ENCODE results near the gene AQR.
"Not testable (repeated sequence)": the region's sequence is repeated elsewhere in the genome, so short reads cannot be mapped to it uniquely, and the experiment has no call there.

The AQR gene

GRCh38 chr15:34941185-34941698, 28.3 kb downstream of the AQR start:
- Mint-ChIP-seq H3K27ac (no peak overlapping the region), H3K27me3 (ENCODE audit: low read depth) (no peaks in the 10 kb centered on the region), H3K4me3 (no peak overlapping the region), H3K36me3 (ENCODE audit: low read depth) (peaks cover 27% of the 10 kb centered on the region), H3K4me1 (ENCODE audit: low read depth) (no peaks in the 10 kb centered on the region), H3K9me3 (no peaks in the 10 kb centered on the region)

GRCh38 chr15:34933432-34933975, 36.0 kb downstream of the AQR start:
- Mint-ChIP-seq H3K27ac (no peak overlapping the region), H3K4me1 (ENCODE audit: low read depth) (peaks cover 7% of the 10 kb centered on the region), H3K4me3 (no peak overlapping the region), H3K9me3 (peaks cover 4% of the 10 kb centered on the region), H3K36me3 (ENCODE audit: low read depth) (peaks cover 32% of the 10 kb centered on the region), H3K27me3 (ENCODE audit: low read depth) (no peaks in the 10 kb centered on the region)

GRCh38 chr15:34928349-34928748, 41.2 kb downstream of the AQR start:
- H3K36me3 Mint-ChIP-seq (ENCODE audit: low read depth): peaks cover 49% of the 10 kb centered on the region
- H3K4me3 Mint-ChIP-seq; H3K9me3 Mint-ChIP-seq; H3K27ac Mint-ChIP-seq; H3K27me3 Mint-ChIP-seq (ENCODE audit: low read depth); H3K4me1 Mint-ChIP-seq (ENCODE audit: low read depth): not testable (repeated sequence)

- peaks cover 49% of the 10 kb centered on the region for H3K36me3 Mint-ChIP-seq (ENCODE audit: low read depth)
- peaks cover 7% of the 10 kb centered on the region for H3K9me3 Mint-ChIP-seq
- H3K27ac Mint-ChIP-seq: no peak overlapping the region
- no peaks in the 10 kb centered on the region for H3K27me3 Mint-ChIP-seq (ENCODE audit: low read depth)
- no peak overlapping the region for H3K4me3 Mint-ChIP-seq
- peaks cover 7% of the 10 kb centered on the region for H3K4me1 Mint-ChIP-seq (ENCODE audit: low read depth)
Measured at GRCh38 chr15:34927726-34928125, 41.8 kb downstream of the AQR start.

- Mint-ChIP-seq H3K27ac (no peak overlapping the region), H3K9me3 (peaks cover 4% of the 10 kb centered on the region), H3K4me3 (no peak overlapping the region), H3K27me3 (ENCODE audit: low read depth) (no peaks in the 10 kb centered on the region), H3K36me3 (ENCODE audit: low read depth) (peaks cover 27% of the 10 kb centered on the region), H3K4me1 (ENCODE audit: low read depth) (peaks cover 2% of the 10 kb centered on the region)
Measured at GRCh38 chr15:34914317-34914716, 55.2 kb downstream of the AQR start.

GRCh38 chr15:34905047-34905446, 64.5 kb downstream of the AQR start:
- no peaks in the 10 kb centered on the region for H3K9me3 Mint-ChIP-seq
- H3K36me3 Mint-ChIP-seq (ENCODE audit: low read depth): peaks cover 23% of the 10 kb centered on the region
- H3K27ac Mint-ChIP-seq: no peak overlapping the region
- H3K4me1 Mint-ChIP-seq (ENCODE audit: low read depth): no peaks in the 10 kb centered on the region
- no peak overlapping the region for H3K4me3 Mint-ChIP-seq
- H3K27me3 Mint-ChIP-seq (ENCODE audit: low read depth): no peaks in the 10 kb centered on the region

GRCh38 chr15:34904527-34904926, 65.0 kb downstream of the AQR start:
- Mint-ChIP-seq H3K36me3 (ENCODE audit: low read depth) (peaks cover 23% of the 10 kb centered on the region), H3K27ac (no peak overlapping the region), H3K4me1 (ENCODE audit: low read depth) (no peaks in the 10 kb centered on the region), H3K27me3 (ENCODE audit: low read depth) (no peaks in the 10 kb centered on the region), H3K4me3 (no peak overlapping the region), H3K9me3 (no peaks in the 10 kb centered on the region)

GRCh38 chr15:34900748-34901147, 68.8 kb downstream of the AQR start:
- no peaks in the 10 kb centered on the region for H3K4me1 Mint-ChIP-seq (ENCODE audit: low read depth)
- H3K27me3 Mint-ChIP-seq (ENCODE audit: low read depth): no peaks in the 10 kb centered on the region
- no peak overlapping the region for H3K4me3 Mint-ChIP-seq
- H3K9me3 Mint-ChIP-seq: peaks cover 3% of the 10 kb centered on the region
- no peak overlapping the region for H3K27ac Mint-ChIP-seq
- H3K36me3 Mint-ChIP-seq (ENCODE audit: low read depth): peaks cover 30% of the 10 kb centered on the region

- H3K27me3 Mint-ChIP-seq (ENCODE audit: low read depth): no peaks in the 10 kb centered on the region
- no peak overlapping the region for H3K4me3 Mint-ChIP-seq
- H3K36me3 Mint-ChIP-seq (ENCODE audit: low read depth): peaks cover 54% of the 10 kb centered on the region
- no peak overlapping the region for H3K27ac Mint-ChIP-seq
- H3K4me1 Mint-ChIP-seq (ENCODE audit: low read depth): no peaks in the 10 kb centered on the region
- peaks cover 23% of the 10 kb centered on the region for H3K9me3 Mint-ChIP-seq
Measured at GRCh38 chr15:34896183-34896582, 73.4 kb downstream of the AQR start.

- H3K27ac Mint-ChIP-seq: no peak overlapping the region
- H3K4me1 Mint-ChIP-seq (ENCODE audit: low read depth): no peaks in the 10 kb centered on the region
- no peaks in the 10 kb centered on the region for H3K27me3 Mint-ChIP-seq (ENCODE audit: low read depth)
- H3K4me3 Mint-ChIP-seq: no peak overlapping the region
- H3K36me3 Mint-ChIP-seq (ENCODE audit: low read depth): peaks cover 63% of the 10 kb centered on the region
- peaks cover 23% of the 10 kb centered on the region for H3K9me3 Mint-ChIP-seq
Measured at GRCh38 chr15:34893967-34894366, 75.6 kb downstream of the AQR start.

GRCh38 chr15:34892963-34893591, 76.5 kb downstream of the AQR start:
- peaks cover 23% of the 10 kb centered on the region for H3K9me3 Mint-ChIP-seq
- peaks cover 60% of the 10 kb centered on the region for H3K36me3 Mint-ChIP-seq (ENCODE audit: low read depth)
- no peak overlapping the region for H3K27ac Mint-ChIP-seq
- H3K27me3 Mint-ChIP-seq (ENCODE audit: low read depth): no peaks in the 10 kb centered on the region
- H3K4me1 Mint-ChIP-seq (ENCODE audit: low read depth): no peaks in the 10 kb centered on the region
- H3K4me3 Mint-ChIP-seq: no peak overlapping the region

- H3K4me3 Mint-ChIP-seq: no peak overlapping the region
- H3K36me3 Mint-ChIP-seq (ENCODE audit: low read depth): peaks cover 51% of the 10 kb centered on the region
- no peaks in the 10 kb centered on the region for H3K27me3 Mint-ChIP-seq (ENCODE audit: low read depth)
- H3K9me3 Mint-ChIP-seq: peaks cover 20% of the 10 kb centered on the region
- peaks cover 2% of the 10 kb centered on the region for H3K4me1 Mint-ChIP-seq (ENCODE audit: low read depth)
- H3K27ac Mint-ChIP-seq: no peak overlapping the region
Measured at GRCh38 chr15:34890424-34890823, 79.1 kb downstream of the AQR start.

- Mint-ChIP-seq H3K27me3 (ENCODE audit: low read depth) (no peaks in the 10 kb centered on the region), H3K4me3 (no peak overlapping the region), H3K36me3 (ENCODE audit: low read depth) (peaks cover 50% of the 10 kb centered on the region), H3K4me1 (ENCODE audit: low read depth) (peaks cover 2% of the 10 kb centered on the region), H3K9me3 (peaks cover 20% of the 10 kb centered on the region), H3K27ac (no peak overlapping the region)
Measured at GRCh38 chr15:34889476-34889875, 80.1 kb downstream of the AQR start.

GRCh38 chr15:34886134-34886533, 83.4 kb downstream of the AQR start:
- no peak overlapping the region for H3K27ac Mint-ChIP-seq
- no peaks in the 10 kb centered on the region for H3K27me3 Mint-ChIP-seq (ENCODE audit: low read depth)
- peaks cover 2% of the 10 kb centered on the region for H3K4me1 Mint-ChIP-seq (ENCODE audit: low read depth)
- H3K4me3 Mint-ChIP-seq: no peak overlapping the region
- H3K9me3 Mint-ChIP-seq: no peaks in the 10 kb centered on the region
- peaks cover 38% of the 10 kb centered on the region for H3K36me3 Mint-ChIP-seq (ENCODE audit: low read depth)

- no peak overlapping the region for H3K27ac Mint-ChIP-seq
- no peaks in the 10 kb centered on the region for H3K27me3 Mint-ChIP-seq (ENCODE audit: low read depth)
- H3K4me3 Mint-ChIP-seq: no peak overlapping the region
- peaks cover 2% of the 10 kb centered on the region for H3K4me1 Mint-ChIP-seq (ENCODE audit: low read depth)
- peaks cover 40% of the 10 kb centered on the region for H3K36me3 Mint-ChIP-seq (ENCODE audit: low read depth)
- H3K9me3 Mint-ChIP-seq: no peaks in the 10 kb centered on the region
Measured at GRCh38 chr15:34883633-34884032, 85.9 kb downstream of the AQR start.
